DMS 273 (cell line): ENCODE results near the gene TMEM108.

Source experiments
- DNase-seq: peaks from one replicate; lab custom pipeline; 2025; ENCODE audit not compliant: unreplicated experiment; lab: John Stamatoyannopoulos, UW

Gene TMEM108

DNA sequence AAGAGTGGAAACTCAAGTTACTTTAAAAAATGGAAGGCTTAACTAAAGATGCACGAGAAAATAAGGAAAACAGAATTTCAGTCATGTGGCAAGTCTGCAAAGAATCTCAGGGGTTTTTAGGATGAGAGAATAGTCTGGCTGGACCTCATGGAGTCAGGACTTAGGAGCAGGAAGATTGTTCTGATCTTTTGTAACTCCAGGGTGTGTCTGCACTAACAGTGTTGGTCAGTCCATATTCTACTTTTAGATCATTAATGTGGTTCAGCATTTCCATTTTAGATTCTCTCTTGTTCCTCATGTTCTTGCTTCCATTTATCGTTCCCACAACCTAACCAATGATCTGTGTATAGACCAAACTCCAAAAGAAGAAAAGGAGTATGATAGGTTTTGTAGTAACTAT lies 15.3 kb downstream of the TMEM108 start:
- DNase-seq = no peak

DNA sequence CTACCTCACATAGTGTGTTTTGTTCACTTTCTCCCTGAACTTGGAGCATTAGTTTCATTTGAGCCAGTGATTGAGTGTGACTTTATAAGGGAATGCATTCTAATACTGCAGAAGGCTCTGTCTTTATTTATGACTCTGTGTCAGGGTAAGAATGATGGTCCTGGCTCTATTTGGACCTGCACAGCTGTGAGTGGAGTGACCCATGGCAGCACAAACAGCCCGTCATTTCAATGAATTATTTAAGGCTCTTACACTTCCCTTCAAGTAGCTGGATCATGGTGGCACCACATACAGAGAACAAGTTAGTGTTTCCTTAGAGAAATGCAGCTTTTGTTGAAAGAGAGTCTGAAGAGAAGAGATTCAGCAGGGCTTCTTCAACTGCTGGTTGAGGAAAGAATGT lies 16.4 kb downstream of the TMEM108 start:
- no peak for DNase-seq

DNA sequence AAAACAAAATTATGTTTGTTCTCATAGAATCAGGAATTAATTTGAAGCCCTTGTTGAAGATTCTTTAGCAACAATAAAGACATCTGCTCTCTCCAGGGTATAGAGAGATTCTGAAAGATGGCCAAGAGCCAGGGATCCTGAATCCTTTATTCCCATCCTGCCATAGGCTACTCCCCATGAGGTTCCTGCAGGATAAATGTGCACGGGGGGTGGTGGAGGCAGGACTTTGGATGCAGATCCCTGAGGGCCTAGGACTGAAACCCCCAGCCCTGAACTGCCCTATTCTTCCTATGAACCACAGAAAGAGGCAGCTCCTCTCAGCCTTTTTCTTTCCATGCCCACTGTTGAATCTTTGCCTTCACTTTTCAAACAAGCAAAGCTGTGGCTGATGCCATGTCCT lies 17.1 kb downstream of the TMEM108 start:
- DNase-seq = peak; percentile 38

DNA sequence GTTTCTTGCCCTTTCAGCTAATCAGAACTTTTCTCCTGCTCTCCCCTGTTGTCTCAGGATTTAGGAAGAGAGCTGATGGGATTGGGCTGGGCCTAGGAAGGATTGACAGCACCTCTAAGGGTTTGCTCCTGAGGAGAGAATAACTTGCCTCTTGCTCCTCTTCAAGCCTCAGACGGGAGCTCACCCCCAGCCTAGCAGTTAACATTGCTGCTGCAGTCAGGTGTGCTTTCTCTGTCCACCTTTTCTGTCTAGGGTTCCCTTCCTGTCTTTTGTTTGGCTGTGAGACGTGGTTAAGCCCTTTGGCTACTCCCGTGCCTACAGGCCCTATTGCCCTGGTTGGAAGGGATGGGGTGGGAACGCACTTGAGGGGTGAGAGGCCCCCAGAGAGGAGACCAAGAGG lies 20.1 kb downstream of the TMEM108 start:
- DNase-seq = no peak

DNA sequence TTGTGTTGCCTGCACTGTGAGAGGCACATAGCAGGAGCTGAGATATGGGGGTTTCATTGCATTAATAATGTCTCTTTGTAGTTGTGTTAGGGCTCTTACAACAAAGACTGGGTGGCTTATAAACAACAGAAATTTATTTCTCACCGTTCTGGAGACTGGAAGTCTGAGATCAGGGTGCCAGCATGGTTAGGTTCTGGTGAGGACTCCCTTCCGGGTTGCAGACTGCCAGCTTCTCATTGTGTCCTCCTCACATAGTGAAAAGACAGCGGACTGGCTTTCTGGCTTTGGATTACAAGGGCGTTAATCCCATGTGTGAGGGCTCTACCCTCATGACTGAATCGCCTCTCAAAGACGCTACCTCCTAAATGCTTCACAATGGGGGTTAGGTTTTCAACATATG lies 20.6 kb downstream of the TMEM108 start:
- DNase-seq = no peak

DNA sequence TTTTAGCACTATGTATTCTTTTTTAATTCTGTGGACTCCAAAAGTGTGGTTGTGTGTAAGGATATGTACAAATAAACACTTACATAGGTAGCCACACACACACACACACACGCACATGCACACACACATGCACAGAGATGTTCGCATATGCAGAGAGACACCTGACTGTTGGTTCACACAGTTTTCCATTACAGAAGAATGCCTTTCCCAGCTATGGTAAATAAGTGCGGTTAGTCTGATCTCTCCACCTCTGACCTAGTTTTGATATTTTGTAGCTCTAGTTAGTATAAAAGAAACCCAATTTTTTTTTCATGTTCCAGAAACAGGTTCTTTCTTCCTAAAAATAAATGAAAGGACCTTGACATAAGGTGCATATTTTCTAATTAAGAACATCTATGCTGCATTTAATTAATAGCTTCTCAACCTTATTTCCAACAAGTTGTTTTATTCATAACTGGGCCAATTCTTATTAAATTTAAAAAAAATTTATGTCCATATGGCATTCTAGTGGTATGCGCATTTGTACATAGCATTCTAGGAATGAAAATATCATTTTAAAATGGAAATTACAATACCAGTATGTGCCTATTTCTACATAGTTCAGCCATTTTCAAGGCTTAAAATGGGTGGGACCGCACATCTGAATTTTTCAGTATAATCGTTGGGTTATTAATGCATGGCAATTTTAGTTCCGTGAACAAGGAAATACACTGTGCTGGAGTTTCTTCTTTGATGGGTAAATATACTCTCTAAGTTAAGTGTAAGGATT lies 27.2 kb downstream of the TMEM108 start:
- no peak for DNase-seq

DNA sequence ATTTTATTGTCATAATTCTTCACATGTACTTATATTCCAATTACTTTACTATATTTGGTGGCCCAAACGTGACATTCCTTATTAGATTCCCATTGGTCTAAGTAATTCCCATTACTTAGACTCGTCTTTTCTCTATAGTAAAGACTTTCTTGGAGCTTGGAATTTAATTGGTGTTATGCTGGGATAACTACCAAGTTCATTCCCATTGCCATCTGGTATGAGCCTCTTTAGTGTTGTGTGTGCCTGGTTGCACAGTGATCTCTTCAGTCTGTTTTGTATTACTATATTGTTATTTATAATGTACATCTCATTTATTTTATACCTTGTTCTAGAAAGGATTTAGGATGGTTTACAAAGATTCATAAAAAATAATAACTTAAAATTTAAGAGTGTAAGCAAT lies 27.8 kb downstream of the TMEM108 start:
- peak; percentile 27 for DNase-seq

DNA sequence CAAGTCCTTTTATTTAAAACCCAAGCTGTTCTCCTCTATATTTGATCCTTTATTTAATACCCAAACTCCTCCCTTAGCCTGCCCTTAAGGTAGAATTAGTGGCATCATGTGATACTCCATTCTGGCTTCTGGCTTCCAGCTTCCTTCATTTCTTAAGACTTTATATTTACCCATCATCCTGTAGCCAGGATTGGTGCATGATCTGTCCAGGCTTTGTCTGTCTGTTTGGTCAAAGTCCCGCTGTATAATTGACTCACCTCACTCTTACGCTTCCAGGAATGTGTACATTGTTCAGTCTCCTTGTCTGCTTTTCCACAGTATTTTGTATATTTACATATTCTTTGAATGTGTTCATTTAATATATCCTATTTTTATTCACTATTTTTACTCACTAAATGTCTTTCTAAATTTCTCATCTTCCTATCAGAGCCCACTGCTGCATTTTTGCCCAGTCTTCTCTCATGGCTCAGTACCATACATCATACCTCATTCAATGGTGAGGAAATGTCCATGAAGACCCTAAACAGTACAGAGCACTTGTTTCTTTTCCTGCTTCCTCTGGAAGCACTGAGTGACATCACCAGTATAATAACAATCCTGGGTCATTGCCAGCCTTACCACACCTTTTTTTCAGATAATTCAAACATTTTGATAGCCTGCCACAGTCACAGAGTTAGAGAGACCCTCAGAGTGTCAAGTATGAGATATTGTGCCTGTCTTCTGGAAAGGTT lies 31.5 kb downstream of the TMEM108 start:
- no peak for DNase-seq

DNA sequence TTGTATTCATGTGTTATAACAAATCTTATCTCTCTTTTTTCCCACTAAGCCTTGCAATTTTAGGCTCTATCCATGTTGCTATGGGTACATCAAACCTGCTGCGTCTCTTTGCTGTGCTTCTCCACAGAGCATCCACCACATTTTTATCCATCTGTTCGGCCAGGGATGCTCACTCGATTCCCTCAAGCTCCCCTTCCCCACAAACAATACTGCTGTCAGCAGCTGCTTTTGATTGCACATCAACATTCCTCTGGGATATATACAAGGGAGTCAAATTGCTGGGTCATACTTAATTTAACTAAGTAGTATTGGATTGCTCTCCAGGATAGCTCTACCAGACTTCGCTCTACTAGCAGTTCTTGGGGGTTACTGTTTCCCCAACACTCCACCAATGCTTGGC lies 36.8 kb downstream of the TMEM108 start:
- no peak for DNase-seq

DNA sequence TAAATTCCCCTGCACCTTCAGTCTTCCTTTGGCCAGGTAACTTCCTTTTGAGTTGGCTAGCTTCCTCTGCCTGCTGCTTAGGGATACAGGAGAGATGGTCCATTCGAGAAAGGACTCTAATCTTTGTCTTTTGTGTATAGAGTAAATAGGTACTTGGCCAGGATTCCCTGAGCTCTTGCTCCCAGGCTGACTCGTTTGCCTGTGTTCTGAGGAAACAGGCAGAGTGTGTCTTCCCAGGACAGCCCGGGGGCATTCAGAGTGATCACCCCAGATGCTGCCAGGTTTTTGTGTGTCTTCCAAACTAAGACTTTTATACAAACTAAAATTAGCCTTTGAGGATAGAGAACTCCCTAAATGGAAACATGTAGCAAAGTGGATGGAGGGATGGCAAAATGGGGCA lies 39.5 kb downstream of the TMEM108 start:
- DNase-seq = no peak

DNA sequence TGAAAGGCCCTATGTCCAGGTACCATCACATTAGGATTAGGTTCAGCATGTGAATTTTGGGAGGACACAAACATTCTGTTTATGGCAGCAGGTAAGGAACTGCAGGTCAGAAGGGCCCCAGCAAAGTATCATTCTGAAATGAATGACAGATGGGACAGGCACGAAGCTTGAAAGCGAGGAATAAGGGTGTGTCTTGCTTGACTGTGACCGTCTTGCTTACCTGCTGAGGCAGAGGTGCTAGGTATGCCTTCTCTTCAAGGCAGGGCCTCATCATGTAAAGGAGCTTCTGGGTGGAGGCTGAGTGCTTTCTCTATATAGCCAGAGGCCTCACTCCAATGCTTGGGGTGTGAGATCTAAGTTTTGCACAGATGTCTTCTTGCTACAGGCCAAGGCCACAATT lies 41.4 kb downstream of the TMEM108 start:
- DNase-seq = no peak

DNA sequence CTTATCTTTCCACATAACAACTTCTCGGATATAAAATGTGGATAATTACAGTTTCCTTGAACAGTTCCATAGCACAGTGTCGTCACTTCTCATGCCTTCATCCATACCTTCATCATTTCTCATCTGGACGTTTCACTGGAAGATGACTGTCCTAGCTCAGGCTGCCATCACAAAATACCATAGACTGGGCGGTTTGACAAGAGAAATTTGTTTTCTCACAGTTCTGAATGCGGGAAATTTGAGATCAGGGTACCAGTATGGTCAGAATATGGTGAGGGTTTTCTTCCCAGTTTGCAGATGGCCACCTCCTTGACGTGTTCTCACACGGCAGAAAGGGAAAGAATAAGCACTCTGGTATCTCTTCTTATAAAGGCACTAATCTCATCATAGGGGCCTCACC lies 42.8 kb downstream of the TMEM108 start:
- no peak for DNase-seq

DNA sequence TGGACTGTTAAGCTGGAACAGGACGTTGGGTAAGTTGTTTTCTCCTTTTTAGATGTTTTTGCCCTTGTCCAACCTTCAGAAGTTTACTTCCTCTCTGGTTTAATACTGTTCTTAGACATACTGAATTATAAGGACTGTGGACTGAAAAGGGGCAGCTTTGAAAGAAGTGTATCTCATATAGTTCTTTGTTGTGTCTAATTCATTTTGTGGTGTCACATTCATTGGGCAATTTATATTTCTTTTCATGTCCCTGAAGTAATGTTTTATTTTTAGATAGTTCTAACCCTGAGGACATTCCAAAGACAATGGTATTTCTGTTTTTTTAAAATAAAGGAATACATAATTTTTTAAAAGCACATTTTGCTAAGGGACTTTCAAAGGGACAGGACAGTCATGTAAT lies 45.2 kb downstream of the TMEM108 start:
- no peak for DNase-seq

DNA sequence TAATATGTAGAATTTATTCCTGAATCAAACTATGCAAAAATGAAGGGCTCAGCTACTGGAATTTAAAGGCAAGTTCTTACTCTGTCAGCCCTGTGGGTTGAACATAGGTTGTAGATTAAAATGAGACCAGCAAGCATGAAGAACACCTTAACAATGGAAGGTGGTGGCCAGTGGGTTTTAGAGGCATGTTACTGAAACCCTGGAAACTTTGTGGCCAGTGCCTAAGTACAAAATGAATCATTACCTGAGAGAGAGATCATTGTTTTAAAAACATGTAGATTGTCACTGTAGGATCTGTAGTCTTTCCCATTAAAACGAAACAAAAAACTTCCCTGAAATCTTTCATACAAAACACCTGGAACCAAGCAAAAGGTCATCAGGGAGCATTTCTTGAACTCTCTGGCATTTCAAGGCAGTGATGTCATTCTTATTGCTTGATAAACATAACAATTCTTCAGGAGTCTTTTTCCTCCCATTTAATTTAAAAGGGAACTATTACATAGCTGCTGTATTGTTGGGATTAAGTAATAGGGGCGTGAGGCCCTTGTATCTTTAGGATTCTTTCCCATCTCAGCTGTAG lies 51.8 kb downstream of the TMEM108 start:
- no peak for DNase-seq

DNA sequence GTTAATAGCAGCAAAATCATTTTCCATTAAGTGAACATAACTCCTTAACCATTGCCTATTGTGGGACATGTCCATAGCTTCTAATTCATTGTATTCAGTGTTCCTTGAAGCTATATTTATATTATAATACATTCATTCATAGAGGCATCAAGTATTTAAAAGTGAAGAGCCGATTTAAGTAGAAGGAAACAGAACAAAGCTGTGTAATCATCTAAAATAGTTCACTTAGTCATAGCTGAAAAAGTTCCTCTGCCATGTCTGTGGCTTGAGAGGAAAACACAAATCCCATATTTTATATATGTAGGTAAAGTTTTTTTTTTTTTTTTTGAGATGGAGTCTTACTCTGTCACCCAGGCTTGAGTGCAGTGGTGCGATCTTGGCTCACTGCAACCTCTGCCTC lies 54.5 kb downstream of the TMEM108 start:
- DNase-seq = no peak

DNA sequence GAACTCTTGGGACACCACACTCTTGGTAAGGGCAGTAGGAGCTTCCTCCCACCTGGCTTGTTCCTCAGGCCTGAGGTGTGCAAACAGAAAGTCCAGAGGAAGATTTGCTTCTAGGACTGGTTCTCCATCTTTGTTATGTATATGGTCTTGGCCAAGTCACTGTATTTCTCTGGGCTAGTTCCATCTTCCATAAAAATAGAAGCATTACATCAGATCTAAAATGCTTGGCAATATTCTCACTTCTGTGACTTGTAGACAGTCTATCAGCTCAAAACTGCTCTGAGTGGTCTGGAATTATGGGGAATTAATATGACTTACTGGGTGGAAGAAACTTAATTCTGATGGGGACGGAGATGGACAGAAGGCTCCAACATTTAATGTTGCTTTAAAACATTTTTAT lies 55.2 kb downstream of the TMEM108 start:
- DNase-seq = no peak

DNA sequence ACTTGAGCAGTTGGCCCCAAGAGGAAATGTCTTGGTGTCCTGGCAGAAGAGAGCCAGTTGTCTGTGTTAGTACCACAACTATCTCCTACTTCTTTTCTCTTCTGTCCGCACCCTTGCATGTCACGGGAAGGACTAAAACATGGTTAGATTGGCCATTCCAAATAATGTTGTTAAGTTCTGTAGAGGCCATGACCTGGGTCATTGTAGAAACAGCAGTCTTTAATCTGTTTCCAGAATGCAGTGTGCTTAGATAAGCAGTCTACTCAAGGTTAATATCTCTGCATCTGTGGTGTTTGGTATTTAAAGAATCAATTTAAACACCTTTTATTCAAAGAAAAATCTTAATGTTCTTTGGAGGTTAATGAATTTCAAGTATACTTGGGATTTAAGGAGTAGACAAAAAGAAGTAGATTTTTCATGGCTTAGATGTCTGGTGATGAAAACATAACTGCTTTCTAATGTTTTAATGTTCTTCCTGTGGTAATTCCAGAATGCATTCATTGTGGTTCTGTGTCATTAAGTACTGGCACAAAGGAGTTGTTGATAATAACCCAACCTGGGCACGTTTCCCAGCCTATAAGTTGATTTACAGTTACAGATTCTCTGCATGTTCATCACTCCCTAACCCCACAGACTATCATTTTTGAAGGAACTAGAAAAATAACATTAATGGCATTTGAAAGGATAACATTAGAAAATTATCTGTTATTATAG lies 58.9 kb downstream of the TMEM108 start:
- no peak for DNase-seq

DNA sequence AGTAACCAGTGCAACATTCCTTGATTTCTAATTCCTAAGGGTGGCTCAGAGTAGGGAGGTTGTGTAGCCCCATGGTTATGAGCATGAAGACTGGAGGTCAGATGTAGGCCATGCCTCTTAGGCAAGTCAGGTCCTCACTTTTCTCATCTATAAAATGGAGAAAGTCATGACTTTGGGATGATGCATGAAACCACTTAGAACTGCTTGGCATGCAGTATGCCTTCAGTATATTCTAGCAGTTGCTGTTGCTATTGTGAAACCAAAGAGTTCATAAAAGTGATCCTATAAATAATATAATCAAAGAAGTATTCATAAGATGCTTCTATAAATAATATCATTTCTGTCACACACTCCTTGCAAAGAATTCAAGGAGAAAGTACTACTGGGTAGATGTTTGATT lies 65.5 kb downstream of the TMEM108 start:
- no peak for DNase-seq

DNA sequence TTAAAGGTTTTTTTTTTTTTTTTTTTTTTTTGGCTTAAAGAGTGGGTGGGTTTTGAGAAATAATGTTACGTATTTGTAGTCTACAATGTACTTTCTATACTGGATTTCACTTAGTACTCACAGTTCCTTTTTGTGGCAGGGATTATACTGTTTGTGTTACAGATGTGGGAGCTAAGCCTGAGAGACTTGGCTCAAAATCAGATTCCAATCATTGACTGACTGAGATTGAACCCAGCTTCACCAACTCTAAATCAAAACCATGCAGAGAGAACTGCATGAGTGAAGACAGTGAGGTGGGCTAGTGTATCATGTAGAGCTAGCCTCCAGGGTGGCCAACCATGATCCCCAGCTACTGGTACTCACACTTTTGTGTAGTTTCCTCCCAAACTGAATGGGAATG lies 68.0 kb downstream of the TMEM108 start:
- DNase-seq = no peak

DNA sequence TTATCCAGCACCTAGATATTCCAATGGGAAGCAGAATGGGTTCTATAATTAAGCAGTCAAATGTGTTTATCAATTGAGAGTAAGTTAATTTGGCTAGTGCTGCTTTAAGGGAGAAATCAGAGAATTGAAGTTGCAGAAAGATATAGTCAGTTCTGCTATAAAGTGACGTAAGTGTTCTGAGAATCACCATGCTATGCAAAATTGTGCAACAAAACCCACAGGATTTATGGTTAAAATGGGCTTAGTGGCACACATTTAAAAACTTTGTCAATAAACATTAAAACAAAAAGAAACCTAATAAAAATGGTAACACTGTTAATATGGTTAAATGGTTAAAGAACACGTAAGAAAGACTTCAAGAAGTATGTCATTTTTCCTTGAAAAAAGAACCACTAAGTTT lies 74.5 kb downstream of the TMEM108 start:
- DNase-seq = no peak

DNA sequence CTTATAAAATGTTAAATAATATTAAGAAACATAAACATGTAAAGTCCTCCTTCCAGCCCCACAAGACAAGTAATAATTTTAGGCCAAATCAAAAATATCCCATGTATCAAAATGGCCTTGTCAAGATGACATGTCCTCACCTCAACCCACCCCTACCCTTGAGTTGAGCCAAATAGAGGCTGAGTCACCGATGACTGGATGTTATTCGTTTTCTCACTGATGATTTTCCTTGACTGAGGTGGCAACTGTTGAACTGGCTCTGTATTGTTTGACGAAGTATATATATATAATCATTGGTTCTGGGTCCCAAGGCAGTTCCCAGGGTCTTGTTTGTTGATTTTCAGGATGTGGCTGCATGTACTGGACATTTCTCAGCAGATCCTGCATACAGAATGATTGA lies 75.3 kb downstream of the TMEM108 start:
- DNase-seq = no peak
